Esophagus (tissue), 2 donors: ENCODE results near the gene SLC10A2. TPM values are rescaled to one million over a fixed set of nuclear protein-coding genes. Genes with fewer than 3 reads are reported as not detected.

Source experiments
- H3K27ac ChIP-seq, 2 donors: one replicate each; pipeline ENCODE4 v1.5.1; 2013; ENCODE audit warnings: low read depth in 2 of 2, mild to moderate bottlenecking in 2 of 2, inconsistent platforms in 1 of 2, low read length in 1 of 2, moderate library complexity in 1 of 2
- H3K27me3 ChIP-seq, 2 donors: one replicate each; pipeline ENCODE4 v1.6.1; 2013; ENCODE audit warnings: low read length in 2 of 2, control low read depth in 1 of 2, mild to moderate bottlenecking in 1 of 2; ENCODE audit not compliant: insufficient read depth in 2 of 2, control insufficient read depth in 1 of 2
- H3K36me3 ChIP-seq, 2 donors: one replicate each; pipeline ENCODE4 v1.6.1; 2013; ENCODE audit warnings: low read length in 1 of 2; ENCODE audit not compliant: control insufficient read depth in 2 of 2, insufficient read depth in 2 of 2
- H3K4me1 ChIP-seq, 2 donors: one replicate each; pipeline ENCODE4 v1.6.1; 2013; ENCODE audit warnings: low read length in 1 of 2; ENCODE audit not compliant: control insufficient read depth in 2 of 2, insufficient read depth in 2 of 2
- H3K4me3 ChIP-seq, 2 donors: one replicate each; pipeline ENCODE4 v1.5.1; 2013; ENCODE audit warnings: low read length in 2 of 2, mild to moderate bottlenecking in 2 of 2, low read depth in 1 of 2, moderate library complexity in 1 of 2
- H3K9me3 ChIP-seq, 2 donors: one replicate each; pipeline ENCODE4 v1.6.1; 2013; ENCODE audit warnings: mild to moderate bottlenecking in 2 of 2, low read depth in 1 of 2, low read length in 1 of 2, moderate library complexity in 1 of 2; ENCODE audit not compliant: control insufficient read depth in 2 of 2, insufficient read depth in 1 of 2
- WGBS, 2 donors: extraction: QIAGEN DNeasy Blood & Tissue Kit; methylation state at CpG; one replicate each; pipeline ENCODE4 v1.1.7; 2013; 5-methylcytosine and 5-hydroxymethylcytosine counted together
- polyA plus RNA-seq, 2 donors: library from polyadenylated mRNA; stranded (reverse); fragments of 200-250 nt; gene quantifications; one replicate each; pipeline ENCODE4 v1.2.3, GENCODE V29; 2013
- donor health status: healthy with polysubstance abuse.
- donor health status: Bipolar disorder and iron deficiency.

The SLC10A2 gene
- polyA plus RNA-seq, 2 donors = not detected

DNA sequence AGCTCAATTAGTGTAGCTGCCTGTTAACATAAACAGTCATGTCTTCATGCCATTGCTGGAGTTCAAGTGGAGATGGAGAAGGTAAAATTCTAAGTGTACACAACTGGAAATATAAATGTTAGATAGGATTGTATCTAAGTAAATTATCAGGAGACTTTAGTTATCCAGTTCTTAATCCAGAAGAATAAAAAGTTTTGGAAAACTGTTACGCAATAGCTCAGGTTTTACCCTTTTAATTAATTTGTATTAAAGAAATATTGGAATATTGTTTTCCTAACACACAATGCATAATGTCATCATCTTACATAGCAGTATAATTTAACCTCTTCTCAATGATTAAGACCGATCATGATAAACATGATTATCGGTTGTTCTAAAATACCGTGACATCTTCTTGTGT is 2.8 kb downstream of the SLC10A2 start:
- Histone ChIP-seq H3K27me3 (no peaks in the 10 kb centered on the region), H3K4me3 (no peak overlapping the region)

DNA sequence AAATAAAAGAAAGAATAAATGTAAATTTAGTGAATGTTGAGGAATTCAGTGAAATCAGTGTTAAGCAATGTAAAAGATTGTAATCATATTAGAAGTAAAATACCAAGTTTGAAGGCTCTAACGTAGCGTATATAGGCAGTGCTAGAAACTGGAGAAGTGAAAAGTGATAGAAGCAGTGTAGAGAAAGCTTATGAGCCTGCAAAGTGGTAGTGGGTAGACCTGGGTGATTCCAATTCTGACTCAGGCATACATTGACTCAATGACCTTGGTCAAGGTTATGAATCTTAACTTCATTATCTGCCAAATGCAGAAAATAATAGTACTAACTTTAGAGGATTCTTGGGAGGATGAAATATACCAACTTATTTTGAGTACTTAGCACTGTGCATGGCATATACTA is 4.1 kb downstream of the SLC10A2 start:
- no peaks in the 10 kb centered on the region for H3K4me1 ChIP-seq
- no peak overlapping the region for H3K27ac ChIP-seq
- H3K9me3 ChIP-seq = no peaks in the 10 kb centered on the region
- no peak overlapping the region for H3K4me3 ChIP-seq
- 85 to 88% methylated on average over 2 of the region's 2 CpGs for WGBS, 2 donors
- H3K27me3 ChIP-seq = no peaks in the 10 kb centered on the region
- H3K36me3 ChIP-seq = no peaks in the 10 kb centered on the region

More for the DNA sequence above, 2.8 kb downstream of the SLC10A2 start:
- no peaks in the 10 kb centered on the region for H3K9me3 ChIP-seq
- H3K36me3 ChIP-seq = no peaks in the 10 kb centered on the region
- no peak overlapping the region for H3K27ac ChIP-seq
- 96 to 99% methylated on average over 4 of the region's 4 CpGs for WGBS, 2 donors
- peaks cover 0 to 2% of the 10 kb centered on the region in 2 donors for H3K4me1 ChIP-seq

DNA sequence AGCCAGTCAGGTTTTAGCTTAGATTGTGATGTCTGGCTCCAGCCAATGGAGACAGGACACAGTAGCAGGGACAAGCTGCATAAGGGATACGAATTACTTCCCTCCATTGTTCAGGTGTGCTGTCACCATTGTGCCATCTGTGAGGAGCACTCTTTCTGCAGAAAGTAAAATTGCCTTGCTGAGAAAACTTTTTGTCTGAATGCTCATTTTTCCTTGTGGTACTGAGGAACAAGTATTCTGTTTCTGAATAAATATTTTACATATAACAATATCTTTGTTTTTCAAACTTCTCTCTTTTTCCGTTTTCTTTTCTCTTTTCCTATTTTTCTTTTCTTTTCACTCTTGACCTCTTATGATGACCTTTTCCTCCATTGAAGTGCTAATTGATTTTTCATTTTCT is 10.2 kb downstream of the SLC10A2 start:
- H3K27ac ChIP-seq = no peak overlapping the region
- no peaks in the 10 kb centered on the region for H3K27me3 ChIP-seq
- WGBS, 2 donors = 81 to 87% methylated on average over 2 of the region's 2 CpGs

DNA sequence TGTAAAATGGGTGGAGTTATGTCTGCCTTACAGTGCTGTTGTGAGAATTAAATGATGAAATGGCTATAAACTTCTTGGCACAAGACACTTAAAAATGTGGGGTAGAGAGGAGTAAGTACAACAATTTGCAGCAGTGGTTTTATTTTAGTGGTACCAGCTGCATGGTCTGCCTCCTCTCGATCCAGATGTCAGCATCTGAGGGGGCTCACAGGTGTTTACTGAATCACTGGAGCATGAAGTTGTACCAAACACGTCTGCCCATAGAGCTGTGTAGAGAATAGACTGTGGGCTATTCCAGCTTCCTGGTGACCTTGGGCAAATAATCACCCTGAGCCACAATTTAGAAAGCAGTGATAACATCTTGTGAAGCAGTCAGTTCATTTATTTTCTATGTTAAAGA is 11.1 kb downstream of the SLC10A2 start:
- Histone ChIP-seq H3K27me3 (no peaks in the 10 kb centered on the region), H3K27ac (no peak overlapping the region), H3K36me3 (no peaks in the 10 kb centered on the region), H3K4me1 (no peaks in the 10 kb centered on the region), H3K9me3 (peaks cover 0 to 2% of the 10 kb centered on the region in 2 donors), H3K4me3 (no peak overlapping the region)
- 59 to 70% methylated on average over 2 of the region's 2 CpGs for WGBS, 2 donors

More for the DNA sequence above, 10.2 kb downstream of the SLC10A2 start:
- Histone ChIP-seq H3K4me3 (no peak overlapping the region), H3K36me3 (no peaks in the 10 kb centered on the region), H3K4me1 (no peaks in the 10 kb centered on the region), H3K9me3 (peaks cover 0 to 2% of the 10 kb centered on the region in 2 donors)

DNA sequence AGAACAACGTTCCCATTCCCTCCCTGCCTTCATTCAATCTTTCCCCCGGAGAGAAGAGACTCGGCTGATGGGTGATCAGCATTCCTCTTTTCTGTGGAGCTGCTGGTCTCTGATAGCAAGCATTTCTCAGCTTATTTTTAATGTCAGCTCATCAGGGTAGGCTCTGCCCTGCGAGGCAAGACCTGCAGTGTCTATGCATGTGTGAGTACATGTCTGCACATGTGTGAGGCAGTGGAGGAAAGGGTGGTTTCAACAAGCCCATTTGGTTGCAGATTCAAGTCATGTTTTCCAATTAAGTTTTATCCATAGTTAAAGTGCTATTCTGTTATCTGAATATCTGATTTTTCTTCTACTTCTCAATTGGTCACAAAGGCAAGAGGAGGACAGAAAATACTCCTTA is 19.5 kb downstream of the SLC10A2 start:
- Histone ChIP-seq H3K4me1 (no peaks in the 10 kb centered on the region), H3K4me3 (no peak overlapping the region), H3K27me3 (no peaks in the 10 kb centered on the region), H3K9me3 (no peaks in the 10 kb centered on the region), H3K36me3 (no peaks in the 10 kb centered on the region), H3K27ac (no peak overlapping the region)
- 73 to 76% methylated on average over 4 of the region's 4 CpGs for WGBS, 2 donors

DNA sequence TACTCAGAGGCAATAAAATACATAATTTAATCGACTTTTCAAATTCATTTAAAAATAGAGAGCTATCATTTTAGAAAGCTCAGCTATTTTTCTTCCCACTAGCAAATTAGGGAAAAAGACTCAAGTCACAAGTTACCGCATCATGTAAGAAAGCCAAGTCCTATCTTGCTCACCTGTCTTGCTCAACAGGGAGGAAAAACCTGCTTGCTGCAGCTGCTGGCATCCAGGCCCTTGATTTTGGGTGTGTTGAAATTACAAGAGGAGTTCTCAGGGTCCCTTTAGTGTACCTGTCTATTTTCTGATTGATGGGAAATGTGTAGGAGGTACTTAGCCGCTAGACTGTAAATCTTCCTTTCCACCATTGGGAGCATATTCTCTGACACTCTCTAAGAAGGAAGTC is 22.2 kb downstream of the SLC10A2 start:
- H3K36me3 ChIP-seq = no peaks in the 10 kb centered on the region
- 47 to 59% methylated on average over 3 of the region's 3 CpGs for WGBS, 2 donors
- no peaks in the 10 kb centered on the region for H3K27me3 ChIP-seq
- H3K27ac ChIP-seq = no peak overlapping the region
- no peaks in the 10 kb centered on the region for H3K9me3 ChIP-seq
- no peak overlapping the region for H3K4me3 ChIP-seq
- no peaks in the 10 kb centered on the region for H3K4me1 ChIP-seq

DNA sequence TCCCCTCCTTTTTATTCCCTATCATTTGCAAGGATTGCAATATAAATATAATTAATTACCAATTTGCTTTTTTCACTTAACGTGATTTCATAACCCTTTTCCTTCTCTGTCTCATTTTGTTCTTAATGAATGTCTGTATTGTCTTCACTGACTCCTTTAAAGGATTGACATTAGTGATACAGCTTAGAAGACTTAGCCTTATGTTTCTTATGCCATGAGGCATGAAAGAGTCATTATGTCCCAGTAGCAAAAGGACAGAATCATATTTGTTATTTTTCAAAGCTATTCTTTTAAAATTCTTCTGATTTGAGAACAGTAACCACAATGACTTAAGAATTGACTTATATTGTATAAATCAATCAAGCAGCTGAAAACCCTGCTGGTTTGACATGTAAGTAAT is 26.2 kb downstream of the SLC10A2 start:
- Histone ChIP-seq H3K36me3 (no peaks in the 10 kb centered on the region), H3K4me1 (no peaks in the 10 kb centered on the region), H3K4me3 (no peak overlapping the region), H3K27me3 (no peaks in the 10 kb centered on the region), H3K9me3 (no peaks in the 10 kb centered on the region), H3K27ac (no peak overlapping the region)
- WGBS, 2 donors = 57 to 59% methylated on average over 1 of the region's 1 CpG

DNA sequence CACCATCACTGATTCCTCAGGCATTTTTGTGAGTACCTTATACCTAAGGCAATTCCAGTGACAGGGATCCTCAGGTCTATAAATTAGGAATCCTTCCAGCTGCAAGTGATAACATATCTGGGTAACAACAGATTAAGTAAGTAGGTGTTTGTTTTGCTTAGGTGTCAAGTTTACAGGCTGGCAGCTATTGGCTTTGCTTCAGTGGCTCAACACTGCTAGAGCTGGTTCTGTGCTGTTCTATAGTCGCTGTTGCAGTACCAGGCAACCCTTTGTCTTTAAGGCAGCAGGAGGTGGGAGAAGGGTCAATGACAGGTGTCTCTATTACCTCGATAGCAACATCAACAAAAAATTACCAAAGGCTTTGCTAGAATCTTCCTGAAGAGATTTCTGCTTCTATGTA is 27.0 kb downstream of the SLC10A2 start:
- 31 to 33% methylated on average over 2 of the region's 2 CpGs for WGBS, 2 donors
- no peaks in the 10 kb centered on the region for H3K4me1 ChIP-seq
- H3K36me3 ChIP-seq = no peaks in the 10 kb centered on the region

DNA sequence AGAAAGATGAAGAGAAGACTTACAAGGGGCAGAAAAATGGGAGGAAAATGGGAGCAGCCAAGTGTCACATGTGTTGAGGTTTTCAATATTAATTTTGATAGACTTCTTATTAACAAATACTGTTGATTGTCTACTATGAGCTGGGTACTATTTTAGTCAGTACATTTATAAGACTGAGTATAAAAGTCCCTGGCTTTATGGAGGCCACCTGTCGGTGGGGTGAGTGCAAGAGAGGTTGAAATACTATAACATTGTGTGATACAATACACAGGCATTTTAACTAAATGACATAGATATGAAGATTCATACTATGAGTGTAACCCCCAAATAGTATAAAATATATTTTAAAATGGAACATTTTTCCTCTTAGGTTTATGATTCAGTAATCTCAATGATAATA is 29.9 kb downstream of the SLC10A2 start:
- 84 to 86% methylated on average over 1 of the region's 1 CpG for WGBS, 2 donors

More for the DNA sequence above, 27.0 kb downstream of the SLC10A2 start:
- Histone ChIP-seq H3K4me3 (no peak overlapping the region), H3K27me3 (no peaks in the 10 kb centered on the region), H3K9me3 (no peaks in the 10 kb centered on the region), H3K27ac (no peak overlapping the region)

DNA sequence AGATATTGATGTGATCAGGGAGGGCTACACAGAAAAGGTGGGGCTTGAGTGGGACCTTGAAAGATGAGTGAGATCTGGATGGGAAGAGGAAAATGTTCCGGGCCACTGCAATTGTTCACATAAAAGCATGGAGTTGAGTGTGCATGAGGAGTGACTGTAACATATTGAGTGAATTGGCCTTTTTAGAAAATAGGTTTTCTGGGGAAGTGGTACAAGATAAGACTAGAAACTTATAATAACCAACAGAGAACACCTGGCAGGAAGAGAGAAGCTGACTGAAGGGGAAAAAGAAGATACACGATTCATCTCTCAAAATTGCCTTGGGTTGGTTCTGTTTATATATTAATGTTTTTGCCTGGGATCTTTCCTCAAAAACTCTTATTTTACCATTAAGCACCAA is 32.2 kb downstream of the SLC10A2 start:
- Histone ChIP-seq H3K9me3 (no peaks in the 10 kb centered on the region), H3K4me1 (no peaks in the 10 kb centered on the region), H3K4me3 (no peak overlapping the region), H3K27ac (no peak overlapping the region), H3K27me3 (no peaks in the 10 kb centered on the region), H3K36me3 (no peaks in the 10 kb centered on the region)
- WGBS, 2 donors = 79 to 84% methylated on average over 2 of the region's 2 CpGs

More for the DNA sequence above, 29.9 kb downstream of the SLC10A2 start:
- Histone ChIP-seq H3K4me1 (no peaks in the 10 kb centered on the region), H3K27ac (no peak overlapping the region), H3K4me3 (no peak overlapping the region), H3K27me3 (no peaks in the 10 kb centered on the region), H3K9me3 (no peaks in the 10 kb centered on the region), H3K36me3 (no peaks in the 10 kb centered on the region)
